Measurements from ENCODE around the gene CAPS2.

GRCh38 chr12:75260316-75260715, 69.8 kb downstream of the CAPS2 start:
- TF ChIP-seq CTCF (IDR thresholded peaks at IDR 0.05) (no peak), POLR2A (IDR thresholded peaks at IDR 0.05) (no peak)
